Loucy (cell line): ENCODE data around the gene LYPD5.

ENCODE experiments used
- EZH2phosphoT487 ChIP-seq: fragments of 200-600 bp; IDR thresholded peaks from 2 replicates; pipeline ENCODE4 v1.6.1; 2018; ENCODE audit warnings: antibody characterized with exemption, mild to moderate bottlenecking, moderate library complexity, borderline replicate concordance
- TF ChIP-seq, protein P1 (sequence below): fragments of 200-600 bp; sonication (generic); conservative IDR thresholded peaks from 2 replicates; pipeline ENCODE4 v1.5.1; 2014; ENCODE audit warnings: mild to moderate bottlenecking, antibody characterized with exemption, low read length

DNA sequence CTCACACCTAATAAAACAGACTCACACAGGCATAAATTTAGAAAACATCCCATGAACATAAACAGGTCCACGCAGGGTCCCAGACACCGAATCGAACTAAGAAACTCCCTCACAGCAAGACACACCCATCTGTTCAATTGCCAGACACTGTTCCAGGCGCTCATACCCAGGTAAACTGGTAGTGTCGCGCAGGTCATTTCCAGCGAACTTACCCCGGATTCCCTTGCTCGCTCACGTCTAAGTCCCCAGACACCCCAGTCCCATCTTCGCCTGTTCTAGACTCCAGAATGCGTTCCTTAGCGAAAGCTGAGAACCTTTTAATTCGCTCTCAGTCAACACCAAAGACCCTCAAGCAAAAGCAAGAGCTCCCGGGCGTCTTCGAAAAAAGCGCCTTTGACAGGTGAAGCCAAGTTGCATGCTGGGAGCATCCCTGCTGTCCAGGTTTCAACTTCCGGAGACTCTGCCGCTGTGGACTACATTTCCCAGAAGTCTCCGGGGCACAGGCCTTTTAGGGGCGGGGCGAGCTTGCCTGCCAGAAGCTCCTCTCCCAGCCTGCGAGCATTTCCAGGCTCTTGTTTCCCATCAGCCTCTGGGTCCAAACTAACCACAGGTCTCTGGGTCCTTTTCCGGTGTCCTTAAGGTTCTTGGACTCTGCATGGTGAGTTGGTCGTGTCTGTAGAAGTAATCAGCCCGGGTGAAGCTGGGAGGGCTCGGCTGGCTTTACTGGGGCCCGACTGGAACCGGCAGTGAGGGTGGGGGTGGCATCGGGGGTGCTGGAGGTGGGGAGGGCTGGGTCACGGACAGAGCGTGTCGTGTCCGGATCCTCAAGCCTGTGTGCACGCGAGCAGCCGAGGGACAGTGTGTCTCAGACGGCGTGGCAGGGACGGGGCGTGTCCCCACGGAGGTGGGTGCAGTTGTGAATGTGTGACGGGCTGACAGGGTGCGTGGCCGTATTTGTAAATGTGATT, 24.8 kb upstream of the LYPD5 start, which contains the start of gene ZNF283:
- TF ChIP-seq, protein P1, sequence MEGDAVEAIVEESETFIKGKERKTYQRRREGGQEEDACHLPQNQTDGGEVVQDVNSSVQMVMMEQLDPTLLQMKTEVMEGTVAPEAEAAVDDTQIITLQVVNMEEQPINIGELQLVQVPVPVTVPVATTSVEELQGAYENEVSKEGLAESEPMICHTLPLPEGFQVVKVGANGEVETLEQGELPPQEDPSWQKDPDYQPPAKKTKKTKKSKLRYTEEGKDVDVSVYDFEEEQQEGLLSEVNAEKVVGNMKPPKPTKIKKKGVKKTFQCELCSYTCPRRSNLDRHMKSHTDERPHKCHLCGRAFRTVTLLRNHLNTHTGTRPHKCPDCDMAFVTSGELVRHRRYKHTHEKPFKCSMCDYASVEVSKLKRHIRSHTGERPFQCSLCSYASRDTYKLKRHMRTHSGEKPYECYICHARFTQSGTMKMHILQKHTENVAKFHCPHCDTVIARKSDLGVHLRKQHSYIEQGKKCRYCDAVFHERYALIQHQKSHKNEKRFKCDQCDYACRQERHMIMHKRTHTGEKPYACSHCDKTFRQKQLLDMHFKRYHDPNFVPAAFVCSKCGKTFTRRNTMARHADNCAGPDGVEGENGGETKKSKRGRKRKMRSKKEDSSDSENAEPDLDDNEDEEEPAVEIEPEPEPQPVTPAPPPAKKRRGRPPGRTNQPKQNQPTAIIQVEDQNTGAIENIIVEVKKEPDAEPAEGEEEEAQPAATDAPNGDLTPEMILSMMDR, result no peak
- TF ChIP-seq EZH2phosphoT487, result no peak
